Left ventricle myocardium inferior (tissue), 1 donor: ENCODE measurements around the gene PLCL2. TPM values are rescaled to one million over a fixed set of nuclear protein-coding genes. Genes with fewer than 3 reads are reported as not detected.
A peak's percentile ranks its signal among the peaks of the same experiment; 100 is the strongest.

Source experiments
- DNase-seq: peaks from one replicate; pipeline ENCODE4 v3.0.0-alpha.2; 2020
- H3K27ac ChIP-seq: fragments of 200-600 bp; replicated peaks from 2 replicates; pipeline ENCODE4 v1.8.0; 2021
- H3K27me3 ChIP-seq: fragments of 200-600 bp; 2 replicates; pipeline ENCODE4 v1.8.0; 2021; ENCODE audit warnings: low read depth
- H3K36me3 ChIP-seq: fragments of 200-600 bp; 2 replicates; pipeline ENCODE4 v1.8.0; 2021
- H3K4me1 ChIP-seq: fragments of 200-600 bp; 2 replicates; pipeline ENCODE4 v1.8.0; 2021
- H3K4me3 ChIP-seq: fragments of 200-600 bp; 2 replicates; pipeline ENCODE4 v1.8.0; 2021; ENCODE audit warnings: mild to moderate bottlenecking, moderate library complexity
- H3K9me3 ChIP-seq: fragments of 200-600 bp; replicated peaks from 2 replicates; pipeline ENCODE4 v1.8.0; 2021
- intact Hi-C: fragments of 100-400 bp; cut with micrococcal nuclease; formaldehyde crosslinking; loops from one replicate; pipeline ENCODE4 v1.11.0; 2022
- total RNA-seq: library from RNA; stranded (reverse); fragmentation: NEBNext Ultra II Directional; extraction: Animal tissue kit (Norgen Biotek cat#: 25700); gene quantifications from one replicate; pipeline ENCODE4 v1.2.1, GENCODE V29; 2021
- TF ChIP-seq, protein P1 (sequence below): fragments of 200-600 bp; IDR thresholded peaks from 2 replicates; pipeline ENCODE4 v1.8.0; 2021; ENCODE audit warnings: antibody characterized with exemption, mild to moderate bottlenecking, borderline replicate concordance
- donor health status: DM: no; HTN: yes; CAD: no; lungs with severe emphysema.

PLCL2 gene
- total RNA-seq, 1 donor from 2014 or later = 48.1 TPM

GRCh38 chr3:17014284-17014683, 129.5 kb downstream of the PLCL2 start:
- Histone ChIP-seq H3K9me3 (no peaks in the 10 kb centered on the region), H3K4me3 (no peak overlapping the region), H3K36me3 (peaks cover 49% of the 10 kb centered on the region), H3K27me3 (no peaks in the 10 kb centered on the region), H3K4me1 (peaks cover 52% of the 10 kb centered on the region), H3K27ac (peak overlapping the region; percentile 9)
- DNase-seq = no peak
- TF ChIP-seq, protein P1, sequence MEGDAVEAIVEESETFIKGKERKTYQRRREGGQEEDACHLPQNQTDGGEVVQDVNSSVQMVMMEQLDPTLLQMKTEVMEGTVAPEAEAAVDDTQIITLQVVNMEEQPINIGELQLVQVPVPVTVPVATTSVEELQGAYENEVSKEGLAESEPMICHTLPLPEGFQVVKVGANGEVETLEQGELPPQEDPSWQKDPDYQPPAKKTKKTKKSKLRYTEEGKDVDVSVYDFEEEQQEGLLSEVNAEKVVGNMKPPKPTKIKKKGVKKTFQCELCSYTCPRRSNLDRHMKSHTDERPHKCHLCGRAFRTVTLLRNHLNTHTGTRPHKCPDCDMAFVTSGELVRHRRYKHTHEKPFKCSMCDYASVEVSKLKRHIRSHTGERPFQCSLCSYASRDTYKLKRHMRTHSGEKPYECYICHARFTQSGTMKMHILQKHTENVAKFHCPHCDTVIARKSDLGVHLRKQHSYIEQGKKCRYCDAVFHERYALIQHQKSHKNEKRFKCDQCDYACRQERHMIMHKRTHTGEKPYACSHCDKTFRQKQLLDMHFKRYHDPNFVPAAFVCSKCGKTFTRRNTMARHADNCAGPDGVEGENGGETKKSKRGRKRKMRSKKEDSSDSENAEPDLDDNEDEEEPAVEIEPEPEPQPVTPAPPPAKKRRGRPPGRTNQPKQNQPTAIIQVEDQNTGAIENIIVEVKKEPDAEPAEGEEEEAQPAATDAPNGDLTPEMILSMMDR = no peak
- intact Hi-C loops = no loop called here

- intact Hi-C loops = no loop called here
- Histone ChIP-seq H3K27me3 (no peaks in the 10 kb centered on the region), H3K4me3 (no peak overlapping the region), H3K27ac (no peak overlapping the region), H3K9me3 (no peaks in the 10 kb centered on the region), H3K4me1 (peaks cover 52% of the 10 kb centered on the region), H3K36me3 (peaks cover 48% of the 10 kb centered on the region)
- TF ChIP-seq, protein P1 = no peak
- no peak for DNase-seq
Measured at GRCh38 chr3:17014709-17015108, 130.0 kb downstream of the PLCL2 start.

DNA sequence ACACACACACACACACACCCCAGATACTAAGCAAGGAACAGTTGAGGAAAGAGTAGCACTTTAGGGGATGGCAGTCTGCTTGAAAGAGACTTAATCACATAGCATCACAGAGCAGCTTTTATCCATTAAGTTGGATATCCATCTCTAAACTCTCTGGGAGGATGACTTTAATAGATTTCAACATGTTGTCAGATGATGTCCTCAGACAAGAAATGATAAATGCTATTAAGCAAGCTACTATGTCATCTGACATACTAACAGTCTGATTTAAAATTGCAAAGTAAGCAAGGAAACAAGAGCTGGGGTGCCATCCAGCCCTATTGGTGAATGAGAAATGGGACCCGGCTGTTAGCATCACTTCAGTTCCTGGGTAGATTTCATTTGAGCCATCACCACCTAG, 136.9 kb downstream of the PLCL2 start:
- Histone ChIP-seq H3K36me3 (peaks cover 4% of the 10 kb centered on the region), H3K9me3 (no peaks in the 10 kb centered on the region), H3K4me3 (no peak overlapping the region), H3K27ac (no peak overlapping the region), H3K4me1 (peaks cover 31% of the 10 kb centered on the region), H3K27me3 (no peaks in the 10 kb centered on the region)
- intact Hi-C loops = no loop called here
- TF ChIP-seq, protein P1 = no peak
- no peak for DNase-seq

DNA sequence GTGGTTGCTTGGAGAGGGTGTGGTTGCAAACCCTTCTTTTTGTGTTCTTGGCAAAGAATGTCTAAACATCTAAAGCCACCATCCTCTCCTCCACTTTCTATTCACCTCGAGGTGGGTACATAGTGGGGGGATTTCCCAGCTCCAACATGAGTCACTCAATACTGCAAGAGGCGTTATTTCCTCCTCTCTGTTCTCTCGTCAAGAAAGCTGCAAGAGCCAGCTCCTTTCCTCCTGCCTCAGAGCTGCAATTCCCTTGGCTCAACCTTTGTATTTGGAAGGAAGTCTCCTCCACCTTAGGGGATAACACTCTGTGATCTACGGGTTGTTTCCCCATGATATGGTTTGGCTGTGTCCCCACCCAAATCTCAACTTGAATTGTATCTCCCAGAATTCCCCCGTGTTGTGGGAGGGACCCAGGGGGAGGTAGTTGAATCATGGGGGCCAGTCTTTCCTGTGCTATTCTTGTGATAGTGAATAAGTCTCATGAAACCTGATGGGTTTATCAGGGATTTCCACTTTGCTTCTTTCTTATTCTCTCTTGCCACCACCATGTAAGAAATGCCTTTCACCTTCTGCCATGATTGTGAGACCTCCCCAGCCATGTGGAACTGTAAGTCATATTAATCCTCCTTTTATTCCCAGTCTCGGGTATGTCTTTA, 138.4 kb downstream of the PLCL2 start:
- Histone ChIP-seq H3K27me3 (no peaks in the 10 kb centered on the region), H3K9me3 (no peaks in the 10 kb centered on the region), H3K27ac (peak overlapping the region; percentile 8), H3K4me1 (peaks cover 39% of the 10 kb centered on the region), H3K4me3 (no peak overlapping the region), H3K36me3 (no peaks in the 10 kb centered on the region)
- TF ChIP-seq, protein P1 = no peak
- no peak for DNase-seq
- intact Hi-C loops = no loop called here

- no peak for DNase-seq
- TF ChIP-seq, protein P1 = no peak
- Histone ChIP-seq H3K36me3 (no peaks in the 10 kb centered on the region), H3K4me1 (peaks cover 56% of the 10 kb centered on the region), H3K27ac (no peak overlapping the region), H3K4me3 (no peak overlapping the region), H3K9me3 (no peaks in the 10 kb centered on the region), H3K27me3 (no peaks in the 10 kb centered on the region)
- intact Hi-C loops = no loop called here
Measured at GRCh38 chr3:17025594-17026139, 140.9 kb downstream of the PLCL2 start.
